HG02623 (cell line): ENCODE data around the gene GRIN2B.

Source experiments
- ATAC-seq: cut with Tn5 transposase; IDR thresholded peaks from one replicate; pipeline ENCODE4 v1.9.1; 2021; ENCODE audit warnings: moderate library complexity; ENCODE audit not compliant: unreplicated experiment

GRIN2B gene

DNA sequence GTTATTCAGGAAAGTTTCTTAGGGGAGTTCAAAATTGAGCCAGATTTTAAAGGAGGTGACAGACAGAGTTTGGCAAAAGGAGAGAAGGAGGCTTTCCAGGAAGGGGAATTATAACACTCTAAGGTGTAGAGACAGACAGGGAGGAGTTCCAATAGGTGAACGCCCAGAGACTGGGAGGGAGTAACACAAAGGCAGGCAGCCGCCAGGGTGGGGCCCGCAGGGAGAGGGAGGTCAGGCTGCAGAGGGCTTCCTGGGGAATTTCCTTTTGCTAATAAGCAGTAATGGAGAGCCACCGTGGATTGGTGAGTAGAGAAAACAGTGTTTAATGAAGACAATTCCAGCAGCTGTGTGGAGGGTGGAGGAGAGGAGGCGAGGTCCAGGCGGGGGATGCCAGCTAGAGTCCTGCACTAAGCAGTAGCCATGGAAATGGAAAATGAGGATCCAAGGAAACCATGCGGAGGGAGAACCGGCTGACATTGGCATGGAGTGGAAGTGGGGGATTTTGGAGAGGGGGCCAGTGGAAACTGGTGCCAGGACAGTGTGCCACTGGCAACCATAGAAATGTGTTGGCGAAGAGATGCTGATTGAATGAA lies 22.2 kb downstream of the GRIN2B start:
- ATAC-seq, result no peak

DNA sequence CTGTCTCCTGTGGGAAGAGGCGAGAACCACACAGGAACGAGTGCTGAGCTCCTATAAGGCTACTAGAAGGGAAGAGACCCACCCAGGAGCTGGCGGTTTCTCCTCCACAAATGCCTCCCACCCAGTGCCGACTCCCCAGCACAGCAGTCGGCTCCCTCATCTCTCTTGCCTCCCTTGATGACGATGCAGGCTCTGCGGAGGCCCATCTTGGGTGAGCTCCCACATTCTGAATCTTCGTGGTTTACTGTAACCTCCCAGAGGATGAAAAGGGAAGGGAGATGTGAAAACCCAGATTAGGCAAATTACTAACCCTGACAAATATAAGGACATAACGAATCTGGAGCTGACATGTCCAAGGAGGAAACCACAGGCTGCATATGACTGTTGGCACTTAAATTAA lies 23.8 kb downstream of the GRIN2B start:
- ATAC-seq, result no peak

DNA sequence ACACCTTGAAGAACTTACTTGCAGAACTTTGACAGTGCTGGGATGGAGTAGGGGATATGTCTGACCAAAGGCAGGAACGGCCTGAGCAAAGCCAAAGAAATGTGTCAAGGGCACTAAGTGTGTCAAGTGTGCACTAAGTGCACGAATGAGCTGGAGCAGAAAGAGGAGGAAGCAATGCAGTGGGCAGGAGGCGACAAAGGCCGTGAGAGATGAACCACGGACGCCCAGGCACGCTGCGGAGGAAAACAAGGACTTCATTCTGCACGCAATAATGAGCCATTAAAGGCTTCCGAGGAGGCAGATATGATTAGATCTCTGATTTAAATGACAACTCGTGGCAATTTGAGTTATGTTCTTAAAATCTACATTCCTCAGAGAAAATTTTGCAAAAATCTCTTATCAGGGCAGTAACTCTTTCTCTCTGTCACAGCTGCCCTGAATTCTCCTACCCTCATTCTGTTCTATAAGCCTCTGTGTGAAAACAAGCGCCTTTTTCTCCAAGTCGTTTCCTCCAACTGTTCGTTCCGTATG lies 25.3 kb downstream of the GRIN2B start:
- no peak for ATAC-seq

DNA sequence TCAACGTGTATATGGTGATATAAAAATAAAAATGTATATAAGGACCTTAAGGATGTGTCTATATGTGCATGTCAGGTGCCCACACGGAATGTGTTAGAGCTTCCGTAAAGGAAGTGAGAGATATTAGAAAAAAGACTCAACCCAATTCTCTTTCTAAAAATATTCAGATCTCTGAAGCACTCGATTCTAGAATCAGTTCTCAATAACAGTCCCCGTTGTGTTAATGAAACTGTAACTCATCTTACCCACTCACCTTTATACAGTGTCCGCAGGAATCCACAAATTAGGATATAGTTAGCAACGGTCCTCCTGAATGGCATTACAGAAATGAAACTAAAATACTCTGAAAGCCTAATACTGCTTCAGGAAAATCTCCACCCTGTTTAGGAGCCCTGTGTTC lies 29.3 kb downstream of the GRIN2B start:
- no peak for ATAC-seq

DNA sequence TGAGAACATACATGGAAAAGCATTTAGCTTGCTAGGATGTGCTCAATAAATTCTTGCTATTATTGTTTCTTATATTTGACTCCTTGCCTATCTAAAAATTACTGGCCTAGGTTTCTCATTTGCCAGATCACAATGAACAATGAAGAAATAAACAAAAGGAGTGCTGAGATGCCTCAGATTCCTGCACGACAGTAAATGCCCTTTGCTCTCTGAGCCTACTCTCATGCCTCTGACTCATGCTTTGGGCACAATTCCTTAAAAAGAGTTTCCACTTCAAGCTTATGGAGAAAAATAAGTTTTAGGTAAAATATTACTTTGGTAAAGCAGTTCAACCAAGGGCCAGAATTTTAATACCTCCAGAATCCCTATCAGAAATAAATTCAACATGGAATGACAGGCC lies 30.9 kb downstream of the GRIN2B start:
- no peak for ATAC-seq

DNA sequence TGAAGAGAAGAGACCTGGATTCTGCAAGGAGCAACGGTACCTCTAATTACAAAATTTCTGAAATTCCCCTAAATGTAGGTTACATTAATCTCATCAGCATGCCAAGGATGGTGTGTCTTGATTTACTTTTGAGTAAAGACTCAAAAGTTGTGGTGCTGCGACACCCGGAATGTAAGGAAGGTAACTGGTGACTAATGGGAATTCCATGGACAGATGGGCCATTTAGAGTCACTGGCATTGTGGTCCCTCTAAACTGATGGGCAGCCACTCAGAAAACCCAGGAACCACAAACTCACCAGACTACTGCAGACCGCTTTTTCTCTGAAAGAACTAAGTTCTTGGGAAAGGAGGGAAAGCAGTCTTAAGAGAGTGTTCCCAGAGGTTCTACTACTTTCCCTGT lies 32.8 kb downstream of the GRIN2B start:
- ATAC-seq, result no peak

DNA sequence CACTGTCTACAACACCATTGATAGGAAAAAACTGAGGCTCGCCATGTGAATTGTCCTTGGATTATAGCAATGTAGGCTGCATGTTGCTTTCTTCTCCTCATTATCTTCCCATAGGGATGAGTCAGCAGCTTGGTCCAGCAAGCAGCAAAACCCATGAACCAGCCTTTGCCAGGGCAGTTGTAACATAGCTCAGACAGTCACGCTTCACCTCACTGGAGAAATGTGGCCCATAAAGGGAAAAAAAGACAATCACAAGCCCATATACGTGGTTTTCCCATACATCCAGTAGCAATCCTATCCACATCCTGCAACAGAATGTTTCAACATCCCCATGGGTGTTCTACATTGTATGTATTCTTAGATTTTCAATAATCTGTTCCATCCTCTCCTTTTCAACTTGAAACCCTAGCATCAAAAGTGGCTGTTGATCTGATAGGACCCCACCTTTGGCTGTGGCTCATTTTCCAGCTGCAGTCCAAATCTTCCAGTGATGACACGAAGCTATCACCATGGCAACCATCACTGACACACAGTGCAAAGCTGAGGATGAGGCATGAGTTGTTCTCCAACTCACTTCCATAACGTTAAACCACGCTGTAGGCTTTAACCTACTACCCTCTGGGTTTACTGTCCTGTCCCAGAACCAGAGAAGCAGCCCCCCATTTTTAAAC lies 34.0 kb downstream of the GRIN2B start:
- ATAC-seq, result no peak

DNA sequence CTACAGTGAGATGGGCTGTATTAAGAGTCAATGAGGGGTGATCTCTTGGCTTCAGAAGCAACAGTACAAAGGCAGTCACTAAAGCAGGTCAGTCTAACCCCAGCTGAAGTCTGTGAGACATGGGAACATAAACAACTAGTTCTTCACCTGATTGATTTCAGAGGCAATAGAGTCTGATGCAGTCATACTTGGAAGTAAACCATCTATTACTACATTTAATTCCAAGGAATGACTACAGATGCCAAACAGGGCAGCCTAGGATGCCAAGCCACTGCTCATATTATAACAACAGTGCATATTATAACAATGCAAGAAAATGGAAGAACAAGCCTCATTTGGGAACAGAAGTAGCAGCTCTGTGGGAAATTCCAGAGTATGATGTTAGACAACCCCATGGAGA lies 35.8 kb downstream of the GRIN2B start:
- no peak for ATAC-seq

DNA sequence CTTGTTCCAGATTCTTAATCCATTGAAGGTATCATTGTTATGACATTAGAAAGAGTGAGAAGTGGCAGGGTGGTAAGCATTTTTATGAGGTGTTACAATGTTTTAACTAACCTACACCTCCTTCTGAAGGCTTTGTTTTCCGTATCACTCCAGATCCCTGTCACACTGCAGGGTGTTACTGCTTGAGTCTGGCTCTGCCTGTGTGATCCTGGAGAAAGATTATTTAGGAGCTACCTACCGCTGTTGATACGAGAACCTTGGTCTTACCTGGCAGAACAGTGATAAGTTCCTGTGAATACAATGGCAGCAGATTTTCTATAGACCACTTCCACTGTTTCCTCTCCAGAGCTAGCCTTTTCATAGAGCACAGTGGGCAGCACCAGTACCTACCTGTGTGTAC lies 36.2 kb downstream of the GRIN2B start:
- ATAC-seq, result no peak

DNA sequence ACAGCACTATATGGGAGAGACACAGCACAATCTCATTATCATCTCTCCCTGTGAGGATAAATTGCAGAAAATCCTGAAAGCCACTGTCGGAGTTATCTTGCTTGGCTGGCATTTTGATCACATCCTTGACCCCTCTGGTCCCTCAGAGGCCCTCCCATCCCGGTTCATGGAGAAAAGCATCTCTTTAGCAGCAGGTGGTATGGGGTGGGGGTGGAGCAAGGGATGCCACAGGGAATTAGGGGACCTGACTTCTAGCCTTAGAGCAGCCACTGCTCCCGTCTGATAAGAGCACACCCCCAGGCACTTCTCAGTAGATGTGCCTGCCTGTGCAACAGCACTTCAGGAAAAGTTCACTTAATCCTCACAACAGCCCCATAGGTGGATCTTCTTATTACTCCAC lies 38.6 kb downstream of the GRIN2B start:
- ATAC-seq, result no peak

DNA sequence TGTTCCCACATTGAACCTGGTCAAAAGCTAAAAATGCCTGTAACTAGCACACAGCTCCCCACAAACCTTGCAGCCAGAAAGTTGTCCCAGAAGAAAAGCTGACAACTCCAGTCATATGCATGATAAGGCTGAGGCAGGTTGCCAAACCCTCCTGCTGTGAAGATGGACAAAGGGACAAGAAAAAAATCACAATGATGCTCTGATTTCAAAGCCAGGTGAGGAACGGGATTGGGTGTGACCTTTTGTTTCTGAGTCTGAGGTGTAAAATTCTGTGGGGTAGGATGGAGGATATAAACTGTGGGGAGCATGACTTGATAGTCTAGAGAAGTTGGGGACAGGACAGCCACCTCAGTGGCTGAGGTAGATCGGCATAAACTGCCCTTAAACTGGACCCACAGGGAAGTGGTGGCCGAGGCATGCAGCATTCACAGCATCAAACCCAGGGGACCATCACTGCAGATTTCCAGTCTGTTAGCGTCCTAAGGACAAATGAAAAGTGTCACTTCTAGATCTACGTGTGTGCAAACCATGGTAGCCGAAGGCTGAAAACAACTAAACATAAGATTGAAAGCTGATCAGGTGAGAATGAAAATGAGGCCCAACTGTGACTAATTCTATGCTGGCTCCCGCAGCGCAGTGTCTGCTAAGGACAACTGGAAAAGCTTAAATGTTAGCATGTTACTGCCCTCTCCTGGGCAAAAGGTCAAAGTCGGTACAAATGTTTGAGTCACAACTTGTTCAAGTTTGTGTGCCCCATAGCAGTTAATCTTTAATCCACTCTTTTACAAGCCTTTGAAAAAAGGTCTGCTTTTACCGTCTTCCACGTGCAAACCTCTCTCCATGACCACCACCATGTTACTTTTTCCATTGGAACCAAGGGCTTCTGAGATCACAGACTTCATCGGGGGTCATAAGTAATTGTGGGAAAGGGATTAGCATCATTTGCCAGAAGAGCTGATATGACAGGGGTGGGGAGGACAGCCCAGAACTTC lies 39.8 kb downstream of the GRIN2B start:
- no peak for ATAC-seq

DNA sequence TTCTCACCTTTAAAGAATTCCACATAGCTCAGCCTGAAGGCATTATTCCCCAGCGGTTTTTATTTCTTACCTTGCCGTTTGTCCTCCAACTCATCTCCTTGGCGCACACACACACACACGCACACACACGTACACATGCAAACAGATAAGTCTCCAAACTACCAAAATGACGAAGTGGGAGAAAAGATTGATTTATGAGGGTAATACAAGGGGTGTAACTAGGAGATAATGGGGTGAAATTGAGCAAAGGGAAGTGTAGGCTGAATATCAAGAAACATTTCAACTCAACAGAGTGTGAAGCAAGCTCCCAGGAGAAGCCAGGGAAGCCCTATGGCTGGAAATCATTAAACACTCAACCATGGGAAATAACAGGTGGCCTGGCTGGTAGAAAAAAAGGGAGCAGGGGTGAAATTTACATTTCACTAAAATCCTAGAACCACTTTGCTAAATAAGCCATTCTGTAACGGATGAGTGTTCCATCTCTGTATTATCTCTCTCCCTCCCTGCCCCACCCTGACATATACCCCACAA lies 41.0 kb downstream of the GRIN2B start:
- no peak for ATAC-seq

DNA sequence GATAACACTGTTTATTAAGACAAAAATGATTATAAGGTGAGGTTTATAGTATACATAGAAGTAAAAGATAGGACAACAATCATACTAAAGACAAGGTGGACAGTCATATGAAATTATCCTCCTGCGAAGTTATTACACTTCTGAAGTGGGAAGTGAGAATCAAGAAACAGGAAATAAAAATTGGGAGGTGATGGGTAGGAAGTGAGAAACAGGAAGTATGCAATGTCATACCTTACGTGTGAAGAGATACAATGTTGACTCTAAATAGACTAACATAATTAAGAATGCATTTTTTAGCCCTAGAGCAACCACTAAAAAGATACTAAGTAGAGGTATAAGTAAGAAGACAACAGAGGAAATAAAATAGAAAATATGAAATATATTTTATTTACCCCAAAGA lies 43.7 kb downstream of the GRIN2B start:
- no peak for ATAC-seq

DNA sequence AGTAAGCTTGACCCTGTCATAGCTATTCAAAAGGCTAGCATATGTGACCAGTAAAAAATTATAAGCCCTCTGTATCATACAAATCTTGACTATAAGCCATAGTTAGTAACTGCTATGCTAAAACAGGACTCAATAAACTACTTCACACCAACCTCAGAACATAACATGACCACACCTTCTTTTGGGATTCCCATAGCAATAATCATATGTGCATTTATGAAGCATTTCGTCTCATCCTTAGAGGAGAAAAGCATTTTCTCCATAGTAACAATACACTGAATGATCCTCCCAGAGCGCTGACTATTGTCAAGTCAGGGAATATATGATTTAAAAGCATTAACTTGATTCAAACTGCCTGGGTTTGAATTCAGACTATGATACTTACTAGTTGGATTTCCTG lies 46.2 kb downstream of the GRIN2B start:
- ATAC-seq, result no peak
